Right lobe of liver (tissue), 4 donors: Measurements from ENCODE around the gene RTTN.

Experiments used
- CTCF ChIP-seq, 4 donors: fragments of 200-600 bp in 3 of 4; fragments of 450-650 bp in 1 of 4; IDR thresholded peaks; one replicate each; pipeline versions ENCODE4 v1.5.1 to v1.8.0; 2016 to 2022; ENCODE audit warnings: antibody characterized with exemption in 4 of 4, mild to moderate bottlenecking in 2 of 4
- POLR2A ChIP-seq: fragments of 450-650 bp; IDR thresholded peaks from one replicate; pipeline ENCODE4 v1.6.1; 2017; ENCODE audit warnings: antibody characterized with exemption, mild to moderate bottlenecking
- donor health status: DM: no; HTN: no; CAD: no.
- donor health status: DM: no; HTN: no; CAD: no.
- donor health status: DM: no; HTN: yes; CAD: no.

GRCh38 chr18:70182548-70182947, 22.9 kb downstream of the RTTN start:
- TF ChIP-seq CTCF (IDR thresholded peaks at IDR 0.05) = no peak
- no peak for TF ChIP-seq POLR2A
